D341Med (cell line): ENCODE measurements around the gene TMEM266.
A peak's percentile ranks its signal among the peaks of the same experiment; 100 is the strongest.

Experiments used
- DNase-seq: peaks from one replicate; pipeline ENCODE4 v3.0.0; 2012; ENCODE audit warnings: low spot score

TMEM266 gene

GRCh38 chr15:76134537-76134936 is 74.8 kb downstream of the TMEM266 start:
- no peak for DNase-seq

GRCh38 chr15:76135516-76135915 is 75.7 kb downstream of the TMEM266 start:
- no peak for DNase-seq

GRCh38 chr15:76138436-76138835 is 78.7 kb downstream of the TMEM266 start:
- no peak for DNase-seq

- DNase-seq: peak; percentile 86
These were observed 79.7 kb downstream of the TMEM266 start for GRCh38 chr15:76139368-76140073.

- DNase-seq: no peak
These were observed 80.3 kb downstream of the TMEM266 start for GRCh38 chr15:76140074-76140464.

GRCh38 chr15:76146812-76147211 is 87.0 kb downstream of the TMEM266 start:
- DNase-seq: no peak

- peak; percentile 90 for DNase-seq
These were observed 88.3 kb downstream of the TMEM266 start for GRCh38 chr15:76147906-76148570.

GRCh38 chr15:76149291-76149915 is 89.6 kb downstream of the TMEM266 start:
- DNase-seq: no peak

- DNase-seq: no peak
These were observed 90.7 kb downstream of the TMEM266 start for GRCh38 chr15:76150513-76150912.

- peak; percentile 90 for DNase-seq
These were observed 91.3 kb downstream of the TMEM266 start for GRCh38 chr15:76150971-76151598.

- DNase-seq: no peak
These were observed 91.8 kb downstream of the TMEM266 start for GRCh38 chr15:76151599-76151974.

- DNase-seq: no peak
These were observed 92.4 kb downstream of the TMEM266 start for GRCh38 chr15:76152197-76152596.

- DNase-seq: no peak
These were observed 93.7 kb downstream of the TMEM266 start for GRCh38 chr15:76153241-76154197.

- DNase-seq: no peak
These were observed 95.9 kb downstream of the TMEM266 start for GRCh38 chr15:76155731-76156130.

GRCh38 chr15:76158226-76158625 is 98.4 kb downstream of the TMEM266 start:
- DNase-seq: no peak

GRCh38 chr15:76158815-76159214 is 99.0 kb downstream of the TMEM266 start:
- DNase-seq: no peak

- DNase-seq: no peak
These were observed 99.5 kb downstream of the TMEM266 start for GRCh38 chr15:76159282-76159681.

- no peak for DNase-seq
These were observed 100.8 kb downstream of the TMEM266 start for GRCh38 chr15:76160426-76161152.

GRCh38 chr15:76161153-76162035 is 101.6 kb downstream of the TMEM266 start:
- no peak for DNase-seq

GRCh38 chr15:76162036-76162398 is 102.2 kb downstream of the TMEM266 start:
- no peak for DNase-seq
